ENCODE results near the gene CMTM8. TPM values are rescaled to one million over a fixed set of nuclear protein-coding genes. Genes with fewer than 3 reads are reported as not detected.

Gene CMTM8
- total RNA-seq, 1 donor from 2014 or later = 1.00 TPM

DNA sequence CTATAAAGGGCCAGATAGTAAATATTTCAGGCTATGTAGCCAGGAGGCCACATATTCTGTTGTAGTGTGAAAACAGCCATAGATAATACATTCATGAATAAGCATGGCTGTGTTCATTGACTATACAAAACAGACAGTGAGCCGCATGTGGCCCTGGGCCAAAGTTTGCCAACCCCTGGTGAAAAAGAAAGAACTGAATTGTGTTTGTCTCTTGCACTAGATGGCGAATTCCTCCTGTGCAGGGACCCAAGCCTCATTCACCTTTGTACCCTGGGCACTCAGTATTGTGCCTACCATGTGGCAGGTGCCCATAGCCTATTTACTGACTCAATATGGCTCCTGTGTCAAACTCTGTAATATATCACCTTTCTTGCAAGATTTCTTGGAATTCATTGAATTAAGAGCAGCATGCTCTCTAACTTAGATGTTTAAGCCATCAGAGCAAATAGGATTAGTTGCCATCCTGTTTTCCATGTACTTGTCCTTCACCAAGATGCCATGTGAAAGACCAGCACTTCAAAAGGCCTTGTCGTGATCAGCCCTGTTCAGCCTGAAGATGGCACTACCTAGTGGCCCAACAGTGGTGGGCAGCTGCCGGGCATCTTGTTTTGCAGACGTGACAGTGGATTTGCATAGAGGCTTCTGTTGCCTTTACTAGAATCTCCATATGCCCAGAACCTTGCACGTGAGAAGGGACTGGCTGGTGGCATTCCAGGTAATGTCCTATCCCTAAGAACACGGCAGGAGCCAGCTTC, 102.3 kb downstream of the CMTM8 start:
- no peak for ATAC-seq

DNA sequence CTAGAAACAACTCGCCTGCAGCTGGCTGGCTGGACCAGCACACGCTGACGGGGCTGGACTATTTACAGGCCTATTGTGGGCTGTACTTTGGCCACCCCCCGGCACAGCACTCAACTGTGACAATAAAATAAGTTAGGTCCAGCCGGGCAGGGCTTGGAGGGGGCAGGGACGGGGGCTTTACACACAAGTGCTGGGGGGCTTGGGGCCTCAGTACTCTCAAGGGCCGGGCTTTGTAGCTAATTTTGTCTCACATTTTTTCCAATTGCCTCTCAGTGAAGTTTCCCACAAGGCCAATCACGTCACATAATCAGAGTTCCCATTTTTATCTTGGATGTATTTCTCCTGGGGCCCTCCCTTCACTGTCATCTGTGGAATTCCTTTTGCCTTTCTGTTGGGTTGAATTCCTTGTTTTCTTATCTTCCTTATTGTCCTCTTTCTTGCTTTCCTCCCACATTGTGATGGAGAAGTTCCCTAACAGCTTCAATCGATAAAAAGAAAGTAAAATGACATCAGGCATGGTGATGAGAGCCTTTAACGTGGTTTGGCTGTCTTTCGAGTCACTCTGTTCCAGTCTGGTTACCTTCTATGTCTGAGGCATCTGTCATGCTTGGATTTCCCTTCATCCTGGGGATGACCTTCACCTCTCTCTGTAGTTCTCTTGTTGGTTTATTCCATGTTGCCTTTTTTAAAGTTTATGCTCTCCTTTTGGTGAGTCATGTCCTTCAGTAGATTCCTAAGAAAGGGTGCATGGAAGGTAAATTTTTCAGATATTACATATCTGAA, 109.1 kb downstream of the CMTM8 start:
- ATAC-seq = no peak

DNA sequence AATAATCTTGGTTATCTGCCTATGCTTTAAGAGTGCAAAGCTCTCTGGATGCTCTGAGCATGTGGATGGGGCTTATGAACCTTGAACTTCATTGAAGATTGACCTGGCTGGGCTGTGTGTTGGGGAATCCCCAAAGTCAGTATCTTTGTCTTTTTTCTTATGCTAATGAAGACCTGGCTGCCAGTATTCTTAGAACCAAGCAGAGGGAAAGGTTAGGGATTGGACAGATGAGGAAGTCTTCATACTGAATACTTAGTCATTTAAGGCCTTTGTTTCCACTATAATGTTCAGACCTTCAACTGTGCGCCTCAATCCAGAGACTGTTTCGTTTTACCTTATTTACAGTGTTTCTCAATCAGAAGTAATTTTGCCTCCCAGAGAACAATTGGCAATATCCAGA, 110.7 kb downstream of the CMTM8 start:
- no peak for ATAC-seq

DNA sequence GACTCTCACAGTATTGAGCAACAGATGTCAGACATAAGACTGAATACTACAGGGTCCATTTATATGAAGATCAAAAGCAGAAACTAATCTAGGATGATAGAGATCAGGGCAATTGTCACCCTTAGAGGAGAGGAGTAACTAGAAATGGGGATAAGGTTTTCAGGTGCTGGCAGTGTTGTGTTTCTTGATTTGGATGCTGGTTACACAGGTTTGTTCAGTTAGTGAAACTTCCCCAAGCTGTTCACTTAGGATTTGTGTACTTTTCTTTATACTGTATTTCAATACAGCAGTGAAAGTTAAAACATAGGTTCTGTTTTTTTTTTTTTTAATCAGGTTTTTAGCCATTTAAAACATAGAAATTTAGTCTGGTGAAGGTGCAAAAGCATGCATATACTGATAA, 114.1 kb downstream of the CMTM8 start:
- no peak for ATAC-seq

DNA sequence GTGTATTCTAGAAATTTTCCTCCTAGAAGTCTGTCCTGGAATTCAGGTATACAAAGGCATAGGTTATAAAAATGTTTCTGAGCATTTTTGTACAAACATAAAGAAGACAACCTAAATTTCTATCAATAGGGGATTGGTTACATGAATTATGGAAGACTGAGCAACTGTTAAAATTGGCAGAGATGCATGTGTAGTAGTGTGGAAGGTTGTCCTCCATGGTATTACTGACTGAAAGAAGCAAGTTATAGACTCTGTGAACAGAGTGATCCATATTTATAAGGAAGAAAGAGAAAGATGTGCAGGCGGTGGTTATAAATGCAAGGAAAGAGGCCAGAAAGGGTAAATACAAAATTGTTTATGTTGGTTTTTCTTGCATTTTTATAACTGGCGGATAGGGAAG, 114.9 kb downstream of the CMTM8 start:
- no peak for ATAC-seq

DNA sequence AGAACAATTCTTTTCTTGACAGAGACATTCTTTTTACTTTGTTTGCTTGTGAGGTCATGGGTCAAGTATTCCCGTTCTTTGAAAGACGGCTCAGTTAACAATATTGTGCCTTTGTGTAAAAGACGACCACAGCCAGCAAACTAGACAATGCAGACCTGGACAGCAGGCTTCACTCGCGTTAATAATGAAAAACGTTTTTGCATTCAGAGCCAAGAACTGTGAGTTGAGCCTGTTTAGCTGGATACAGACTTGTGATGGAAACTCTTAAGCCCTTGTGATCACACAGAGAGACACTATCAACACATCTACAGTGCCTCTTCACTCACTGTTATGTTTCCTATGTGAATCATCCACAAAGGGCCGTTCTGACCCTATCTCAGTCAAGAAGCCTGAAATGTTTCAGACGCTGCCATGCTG, 115.9 kb downstream of the CMTM8 start:
- no peak for ATAC-seq

DNA sequence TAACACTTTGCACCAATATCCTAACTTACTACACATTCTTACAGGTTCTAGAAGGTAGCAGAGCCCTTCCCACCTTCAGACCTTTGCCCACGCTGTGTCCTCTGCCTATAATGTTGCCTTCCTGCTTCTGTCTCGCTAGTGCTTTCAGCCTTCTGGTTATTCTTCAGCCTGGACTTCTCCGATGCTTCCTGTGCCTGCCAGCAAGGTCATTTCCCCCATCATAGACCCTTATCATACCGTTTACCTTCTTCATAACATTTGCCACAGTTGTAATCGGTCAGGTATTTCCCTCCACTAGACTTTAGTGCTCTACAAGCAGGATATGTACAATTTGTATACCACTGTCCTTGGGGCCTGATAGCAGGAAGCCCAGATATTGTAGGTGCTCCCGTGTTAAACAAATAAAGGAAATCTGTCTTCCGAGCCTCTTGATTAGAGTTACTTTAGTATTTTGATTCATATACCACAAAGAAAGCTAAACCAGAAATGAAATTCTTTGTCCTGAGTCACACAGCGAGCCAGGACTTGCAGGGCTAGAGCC, 117.3 kb downstream of the CMTM8 start:
- ATAC-seq = no peak

DNA sequence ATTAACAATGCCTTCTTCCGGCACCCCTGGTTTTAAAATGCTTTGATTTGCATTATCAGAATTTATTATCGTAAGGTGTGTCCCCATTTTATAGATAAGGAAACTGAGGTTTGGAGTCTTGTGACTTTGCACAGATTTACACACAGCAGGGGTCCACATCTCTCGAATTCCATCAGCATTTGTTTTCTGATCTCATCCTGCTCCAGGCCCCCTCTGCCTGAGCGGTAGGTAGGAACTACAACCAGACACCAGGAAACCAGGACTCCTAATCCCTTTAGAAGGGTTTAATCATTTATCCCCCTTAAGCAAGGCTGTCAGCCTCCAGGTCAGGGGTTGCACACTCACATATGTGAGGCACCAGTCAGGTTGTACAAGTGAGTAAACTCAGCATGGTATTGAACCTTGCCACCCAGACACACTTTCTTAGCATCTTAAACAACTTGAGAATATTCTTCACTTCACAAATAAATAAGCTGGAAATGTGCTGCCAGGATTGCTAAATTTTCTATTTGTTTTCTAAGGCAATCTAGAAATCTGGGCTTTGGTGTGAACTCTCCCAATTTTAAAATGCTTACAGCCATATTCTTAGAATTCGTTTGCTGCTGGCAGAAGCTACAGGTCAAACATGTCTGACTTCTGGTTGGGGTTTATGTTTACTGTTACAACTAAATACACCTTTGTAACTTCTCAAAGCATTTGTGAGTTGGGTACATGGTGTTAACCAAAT, 121.4 kb downstream of the CMTM8 start:
- ATAC-seq = no peak

DNA sequence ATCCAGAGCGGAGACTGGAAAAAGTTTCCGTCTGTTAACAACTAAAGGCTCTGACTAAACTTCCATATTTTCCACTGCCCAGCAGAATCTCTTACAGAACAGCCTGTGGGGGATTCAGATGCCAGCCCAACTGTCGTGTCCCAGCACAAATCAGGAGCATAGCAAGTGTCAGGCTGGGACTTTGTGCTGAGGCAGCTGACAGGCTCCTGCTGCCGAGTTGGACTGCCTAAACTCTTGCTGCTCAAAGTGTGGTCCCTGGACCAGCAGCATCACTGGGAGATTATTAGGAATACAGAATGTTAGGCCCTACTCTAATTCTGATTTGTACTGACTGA, 122.0 kb downstream of the CMTM8 start:
- ATAC-seq = no peak

DNA sequence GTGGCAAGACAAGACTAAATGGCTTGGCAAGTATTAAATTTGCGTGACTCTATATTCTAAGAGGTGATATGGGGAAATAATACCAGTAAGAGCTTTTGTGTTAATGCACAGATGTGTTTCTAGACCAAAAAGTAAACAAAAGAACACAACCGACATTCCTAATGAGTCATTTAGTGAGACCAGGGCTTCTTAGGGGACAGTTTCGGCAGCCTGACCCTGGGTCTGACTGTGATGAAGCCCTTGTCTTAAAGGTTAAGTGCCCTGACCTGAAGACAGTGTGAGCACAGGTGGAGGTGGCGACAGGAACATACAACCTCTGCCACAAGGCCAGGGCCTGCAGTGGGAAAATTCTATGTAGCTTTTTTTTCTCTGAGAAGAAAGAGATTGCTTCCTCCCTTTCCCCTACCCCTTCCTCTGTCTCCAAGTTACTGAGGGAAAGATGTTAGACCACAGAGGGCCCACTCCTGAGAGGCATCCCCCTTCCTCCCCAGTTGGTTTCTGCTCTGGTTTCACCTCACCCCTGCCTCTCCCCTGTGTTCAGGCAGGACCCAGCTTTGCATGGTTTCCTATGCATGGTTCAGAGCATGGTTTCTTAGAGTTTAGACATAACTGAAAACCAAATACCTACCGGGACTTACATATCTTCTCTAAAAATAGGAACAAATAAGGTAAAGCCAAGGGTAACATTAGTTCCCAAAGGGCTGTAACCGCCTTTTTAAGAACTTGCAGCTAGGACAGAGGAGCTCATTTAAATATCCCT, 128.3 kb downstream of the CMTM8 start:
- ATAC-seq = no peak

DNA sequence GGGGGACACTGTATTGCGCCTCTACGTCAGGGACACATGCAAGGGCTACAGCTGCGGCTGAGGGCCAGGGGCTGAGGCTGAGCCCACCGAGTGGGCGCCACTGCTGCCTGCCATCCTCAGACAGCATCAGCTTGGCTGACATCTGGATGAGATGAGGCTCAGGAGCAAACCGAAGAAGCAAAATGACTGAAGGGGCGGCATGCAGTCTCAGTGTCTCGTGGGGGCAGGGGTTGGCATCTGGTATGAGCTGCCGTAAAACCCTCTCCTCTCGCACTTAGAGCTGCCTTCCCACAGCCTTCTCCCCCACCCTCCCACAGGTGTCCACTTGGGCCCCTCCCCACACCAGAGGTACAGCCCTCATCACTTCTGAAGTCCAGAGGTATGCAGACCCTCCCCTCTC, 129.0 kb downstream of the CMTM8 start:
- ATAC-seq = no peak

DNA sequence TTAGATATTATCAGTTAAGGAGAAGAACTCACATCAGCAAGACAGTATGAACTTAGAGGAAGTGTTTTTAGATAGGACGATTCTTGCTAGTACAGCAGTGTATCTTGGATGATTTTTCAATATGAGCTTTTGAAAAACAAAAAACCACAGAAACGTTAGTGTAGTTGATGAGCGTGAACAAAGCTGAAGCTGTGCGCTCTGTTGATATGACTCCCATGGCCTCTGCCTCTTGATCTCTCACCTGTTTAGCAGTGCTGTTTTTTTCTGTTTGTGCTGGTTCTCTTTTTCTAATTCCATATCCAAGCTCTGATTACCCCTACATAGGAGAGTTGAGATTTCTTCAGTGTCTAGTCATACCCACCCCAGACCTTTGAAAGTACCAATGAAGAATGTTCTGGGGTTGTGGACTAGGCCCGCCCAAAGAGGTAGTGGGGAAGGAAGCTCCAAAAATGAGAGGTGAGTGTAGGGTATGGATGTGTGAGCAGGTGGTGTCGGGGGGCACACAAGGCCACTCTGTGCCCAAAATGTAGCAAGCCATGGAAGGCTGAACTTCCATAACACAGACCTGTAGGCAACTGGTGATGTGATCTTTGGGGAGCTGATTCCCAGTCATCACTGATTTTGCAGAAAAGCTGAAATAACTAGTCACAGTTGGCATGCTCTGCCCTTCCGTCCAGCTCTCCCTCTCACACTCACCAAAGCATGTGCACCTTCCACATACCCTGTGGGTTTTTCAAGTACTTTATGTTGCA, 133.2 kb downstream of the CMTM8 start:
- ATAC-seq = no peak

DNA sequence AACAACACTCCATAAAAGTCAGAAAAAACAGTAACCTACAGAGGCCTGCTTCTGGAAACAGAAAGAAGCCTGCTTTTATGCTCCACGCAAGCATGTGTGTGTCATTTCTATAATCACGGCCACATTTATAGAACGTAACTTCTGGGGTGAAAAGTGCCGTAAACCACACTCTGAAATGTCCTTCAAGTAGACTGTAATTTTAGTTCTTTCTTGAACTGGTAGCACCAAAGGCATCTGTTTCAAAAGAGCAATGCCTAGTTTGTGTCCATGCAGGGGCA, 133.7 kb downstream of the CMTM8 start:
- ATAC-seq = no peak

DNA sequence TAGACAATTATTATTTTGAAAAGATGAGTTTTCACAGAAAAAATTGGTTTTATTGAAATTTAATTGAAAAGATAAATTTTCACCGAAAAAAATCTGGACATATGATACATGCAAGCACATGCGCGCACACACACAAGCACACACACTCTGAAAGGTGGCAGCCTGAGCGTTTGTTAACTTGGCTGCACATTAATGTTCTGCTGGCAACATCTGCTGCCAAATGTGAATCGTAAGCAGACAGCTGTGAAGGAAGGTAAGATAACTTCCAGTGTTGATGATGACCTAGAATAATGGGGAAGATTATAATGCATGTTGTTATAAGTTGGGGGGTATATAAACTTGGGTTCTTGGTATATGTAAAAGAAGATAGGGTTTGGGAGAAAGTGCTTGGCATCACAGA, 134.8 kb downstream of the CMTM8 start:
- no peak for ATAC-seq

DNA sequence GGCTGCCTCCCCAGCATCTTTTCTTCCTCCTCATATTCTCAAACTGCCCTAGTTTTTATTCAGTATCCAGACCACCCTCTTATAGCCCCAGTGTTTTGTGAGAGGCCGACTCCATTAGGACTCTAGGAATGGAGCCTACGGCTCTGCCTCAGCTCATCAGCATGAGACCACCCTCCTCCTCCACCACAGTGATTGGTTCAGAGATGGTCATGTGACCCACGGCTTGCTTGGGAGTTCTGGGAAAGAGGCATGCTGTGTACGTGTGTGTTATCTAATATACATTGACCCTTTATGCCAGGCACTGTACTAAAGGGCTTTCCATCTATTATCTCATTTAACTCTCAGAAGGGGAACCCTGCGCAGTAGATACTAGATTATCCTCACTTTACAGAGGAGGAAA, 135.4 kb downstream of the CMTM8 start:
- no peak for ATAC-seq

DNA sequence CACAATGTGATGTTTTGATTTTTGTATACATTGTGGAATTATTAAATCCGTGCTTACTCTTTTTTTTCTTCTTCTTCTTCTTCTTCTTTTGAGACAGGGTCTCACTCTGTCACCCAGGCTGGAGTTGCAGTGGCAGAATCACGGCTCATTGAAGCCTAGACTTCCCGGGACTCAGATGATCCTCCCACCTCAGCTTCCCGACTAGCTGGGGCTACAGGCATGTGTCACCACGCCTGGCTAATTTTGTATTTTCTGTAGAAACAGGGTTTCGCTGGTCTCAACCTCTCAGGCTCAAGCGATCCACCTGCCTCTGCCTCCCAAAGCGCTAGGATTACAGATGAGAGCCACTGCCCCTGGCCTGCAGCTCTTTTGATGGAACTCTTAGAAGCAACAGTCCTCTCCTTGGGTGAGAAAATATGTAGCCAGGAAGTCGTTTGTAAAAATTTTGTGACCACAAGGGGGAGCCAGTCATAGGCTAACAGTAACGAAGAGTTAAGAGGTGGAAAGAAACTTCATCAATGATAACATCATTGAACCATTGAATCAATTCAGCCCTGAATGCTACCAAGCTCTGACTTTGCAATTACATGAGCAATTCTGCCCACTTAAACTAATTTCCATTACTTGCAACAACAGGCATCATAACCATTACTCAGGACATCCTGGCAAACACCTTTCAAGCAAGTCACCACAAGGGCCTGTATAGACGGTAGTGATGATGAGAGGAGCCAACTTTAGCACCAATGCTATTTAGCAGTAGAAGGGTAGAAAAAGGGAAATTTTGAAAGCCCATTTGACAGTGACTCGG, 136.5 kb downstream of the CMTM8 start:
- peak; percentile 46 for ATAC-seq

DNA sequence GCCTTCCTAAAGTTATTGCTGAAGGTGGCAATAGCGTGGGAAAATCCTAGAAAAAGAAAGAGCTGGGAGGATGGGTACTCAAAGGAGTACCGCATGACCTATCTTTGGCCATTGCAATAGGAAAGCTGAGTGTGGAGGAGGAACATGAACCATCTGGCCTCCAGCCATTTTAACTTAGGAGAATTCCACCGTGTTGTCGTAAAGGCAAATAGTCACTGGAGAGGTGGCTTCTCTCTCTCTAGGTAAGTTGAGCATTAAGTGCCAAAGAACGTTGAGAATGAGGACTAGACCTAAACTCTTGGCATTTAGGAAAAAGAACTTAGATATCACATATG, 137.1 kb downstream of the CMTM8 start:
- no peak for ATAC-seq

DNA sequence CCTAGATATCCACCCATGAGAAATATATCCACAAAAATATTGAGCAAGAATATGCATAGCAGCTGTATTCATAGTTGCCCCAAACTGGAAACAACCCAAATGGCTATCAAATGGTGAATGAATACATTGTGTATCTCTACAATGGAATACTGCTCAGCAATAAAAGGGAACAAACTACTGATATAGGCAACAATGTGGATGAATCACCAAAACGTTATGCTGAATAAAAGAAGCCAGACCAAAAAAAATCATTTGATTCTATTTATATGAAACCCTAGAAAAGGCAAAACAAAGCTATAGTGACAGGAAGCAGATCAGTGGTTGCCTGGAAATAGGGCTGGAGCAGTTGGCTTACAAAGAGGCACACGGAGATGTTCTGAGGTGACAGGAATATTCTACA, 137.6 kb downstream of the CMTM8 start:
- ATAC-seq = no peak

DNA sequence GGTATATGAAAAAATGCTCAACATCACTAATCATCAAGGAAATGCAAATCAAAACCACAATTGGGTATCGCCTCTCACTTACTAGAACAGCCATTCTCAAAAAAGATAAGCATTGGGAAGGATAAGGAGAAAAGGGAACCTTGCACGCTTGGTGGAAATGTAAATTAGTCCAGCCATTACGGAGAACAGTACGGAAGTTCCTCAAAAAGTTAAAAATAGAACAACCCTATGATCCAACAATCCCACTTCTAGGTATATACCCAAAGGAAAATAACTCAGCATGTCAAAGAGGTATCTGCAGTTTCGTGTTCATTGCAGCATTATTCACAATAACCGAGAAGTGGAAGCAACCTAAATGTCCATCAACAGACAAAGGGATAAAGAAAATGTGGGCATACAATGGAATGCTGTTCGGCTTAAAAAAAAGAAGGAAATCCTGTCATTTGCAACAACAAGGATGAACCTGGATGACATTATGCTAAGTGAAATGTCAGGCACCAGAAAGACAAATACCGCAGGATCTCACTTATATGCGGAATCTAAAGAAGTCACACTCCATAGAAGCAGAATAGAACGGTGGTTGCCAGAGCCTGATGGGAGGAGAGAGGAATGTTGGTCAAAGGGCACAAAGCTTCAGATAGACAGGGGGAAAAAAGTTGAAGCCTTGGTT, 141.5 kb downstream of the CMTM8 start:
- no peak for ATAC-seq

DNA sequence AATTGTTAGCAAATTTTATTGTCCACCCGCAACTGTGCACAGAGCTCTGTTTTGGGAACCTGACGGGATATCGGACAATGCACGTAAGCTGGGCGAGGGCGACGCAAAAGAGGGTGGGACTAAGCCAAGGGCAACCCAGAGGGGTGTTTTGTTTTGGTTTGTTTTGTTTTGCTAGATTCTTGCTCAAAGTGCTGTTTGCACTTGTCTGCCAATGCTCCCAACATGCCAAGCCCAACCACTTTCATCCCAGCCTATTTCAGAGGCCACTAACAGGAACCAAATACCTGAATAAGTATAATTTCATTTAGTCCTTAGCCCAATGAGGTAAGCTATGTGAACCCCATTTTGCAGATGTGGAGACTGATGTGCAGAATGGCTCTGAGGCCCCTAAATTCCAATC, 143.4 kb downstream of the CMTM8 start:
- no peak for ATAC-seq

Measured in esophagus mucosa (tissue), 1 donor.